HepG2 (cell line): ENCODE measurements around the gene CMTM4. TPM values are rescaled to one million over a fixed set of nuclear protein-coding genes. Genes with fewer than 3 reads are reported as not detected.
A peak's percentile ranks its signal among the peaks of the same experiment; 100 is the strongest.

ENCODE experiments used
- ARNT2 ChIP-seq: sonication (generic); formaldehyde crosslinking; IDR thresholded peaks from 2 replicates; pipeline ENCODE4 v1.8.0; 2022; ENCODE audit warnings: mild to moderate bottlenecking, low read depth, missing genetic modification reagents, moderate library complexity
- ATF1 ChIP-seq: IDR thresholded peaks from 2 replicates; pipeline ENCODE4 v1.6.1; 2016; ENCODE audit warnings: mild to moderate bottlenecking, control low read depth
- EHMT2 ChIP-seq: fragments of 200-600 bp; sonication (generic); IDR thresholded peaks from 2 replicates; pipeline ENCODE4 v1.7.0; 2017; ENCODE audit warnings: antibody characterized with exemption, low read depth, low read length, borderline replicate concordance
- FOXM1 ChIP-seq: sonication (generic); formaldehyde crosslinking; IDR thresholded peaks from 2 replicates; pipeline ENCODE4 v1.5.0; 2020; ENCODE audit warnings: missing genetic modification reagents
- GLI4 ChIP-seq: sonication (generic); formaldehyde crosslinking; IDR thresholded peaks from 2 replicates; pipeline ENCODE4 v1.5.1; 2020; ENCODE audit warnings: missing genetic modification reagents, mild to moderate bottlenecking, moderate library complexity, borderline replicate concordance
- KDM4B ChIP-seq: sonication (generic); formaldehyde crosslinking; IDR thresholded peaks from 2 replicates; pipeline ENCODE4 v1.4.0; 2020; ENCODE audit warnings: missing genetic modification reagents
- MTF2 ChIP-seq: sonication (generic); formaldehyde crosslinking; IDR thresholded peaks from 2 replicates; pipeline ENCODE4 v1.5.0; 2020; ENCODE audit warnings: missing genetic modification reagents, borderline replicate concordance
- MYC ChIP-seq: sonication (generic); formaldehyde crosslinking; IDR thresholded peaks from 2 replicates; pipeline ENCODE4 v1.9.0; 2021; ENCODE audit warnings: missing genetic modification reagents, borderline replicate concordance
- NR1H2 ChIP-seq: sonication (generic); formaldehyde crosslinking; IDR thresholded peaks from 2 replicates; pipeline ENCODE4 v1.8.1; 2022; ENCODE audit warnings: low read depth, missing genetic modification reagents, borderline replicate concordance
- PAWR ChIP-seq: sonication (generic); formaldehyde crosslinking; IDR thresholded peaks from 2 replicates; pipeline ENCODE4 v1.4.0; 2020; ENCODE audit warnings: missing genetic modification reagents, mild to moderate bottlenecking, borderline replicate concordance
- PBX2 ChIP-seq: IDR thresholded peaks from 2 replicates; pipeline ENCODE4 v1.6.1; 2016; ENCODE audit warnings: control low read depth
- RAD21 ChIP-seq: fragments of 450-650 bp; formaldehyde crosslinking; IDR thresholded peaks from 2 replicates; pipeline ENCODE4 v1.5.0; 2020; ENCODE audit warnings: mild to moderate bottlenecking
- SOX5 ChIP-seq: IDR thresholded peaks from 2 replicates; pipeline ENCODE4 v1.6.1; 2016; ENCODE audit warnings: borderline replicate concordance
- ZFP82 ChIP-seq: sonication (generic); formaldehyde crosslinking; IDR thresholded peaks from 2 replicates; pipeline ENCODE4 v1.5.1; 2020; ENCODE audit warnings: mild to moderate bottlenecking, missing genetic modification reagents, borderline replicate concordance
- ZKSCAN5 ChIP-seq: sonication (generic); formaldehyde crosslinking; IDR thresholded peaks from 2 replicates; pipeline ENCODE4 v1.5.1; 2020; ENCODE audit warnings: mild to moderate bottlenecking, missing genetic modification reagents
- ZMYM2 ChIP-seq: sonication (generic); formaldehyde crosslinking; IDR thresholded peaks from 2 replicates; pipeline ENCODE4 v1.8.0; 2022; ENCODE audit warnings: mild to moderate bottlenecking, missing genetic modification reagents
- ZNF431 ChIP-seq: sonication (generic); formaldehyde crosslinking; IDR thresholded peaks from 2 replicates; pipeline ENCODE4 v1.9.0; 2022; ENCODE audit warnings: missing genetic modification reagents, low read depth, mild to moderate bottlenecking, borderline replicate concordance
- ZNF780A ChIP-seq: sonication (generic); formaldehyde crosslinking; IDR thresholded peaks from 2 replicates; pipeline ENCODE4 v1.8.0; 2022; ENCODE audit warnings: mild to moderate bottlenecking, missing genetic modification reagents, moderate library complexity
- polyA plus RNA-seq, 8 experiments: library from polyadenylated mRNA; depleted of rRNA in 3 of 8; stranded (reverse) in 7 of 8; unstranded in 1 of 8; fragments of >200 nt; fragmentation: Illumina TruSeq in 4 of 8; extraction: Trizol in 4 of 8; gene quantifications; 2 replicates each; pipeline versions ENCODE4 v1.2.1 to v1.2.3, GENCODE V29; 2011 to 2016; ENCODE audit warnings: low read depth in 4 of 8, missing spikeins in 1 of 8, mixed read lengths in 1 of 8; ENCODE audit not compliant: insufficient read depth in 1 of 8
- total RNA-seq, 5 experiments: library from RNA; depleted of rRNA; stranded (reverse); fragments of >200 nt; fragmentation: Illumina TruSeq; extraction: Trizol; gene quantifications; 2 replicates each; pipeline ENCODE4 v1.2.3, GENCODE V29; 2016; ENCODE audit warnings: low read depth in 1 of 5
- TF ChIP-seq, protein P1 (sequence below): fragments of 450-650 bp; IDR thresholded peaks from 2 replicates; pipeline ENCODE4 v1.6.1; 2017; ENCODE audit warnings: mild to moderate bottlenecking
- TF ChIP-seq, protein P2 (sequence below), 2 experiments: IDR thresholded peaks; 2 replicates each; pipeline ENCODE4 v1.6.1; 2011 to 2012; ENCODE audit warnings: low read length in 2 of 2, borderline replicate concordance in 1 of 2, low read depth in 1 of 2, mild to moderate bottlenecking in 1 of 2, moderate library complexity in 1 of 2

The CMTM4 gene
- total and polyA plus RNA-seq, 2 of the 13 experiments (the other 11 are each of a cell fraction or from before 2014, with no cell fraction given) = 32.0 to 36.3 TPM

- TF ChIP-seq, protein P1, sequence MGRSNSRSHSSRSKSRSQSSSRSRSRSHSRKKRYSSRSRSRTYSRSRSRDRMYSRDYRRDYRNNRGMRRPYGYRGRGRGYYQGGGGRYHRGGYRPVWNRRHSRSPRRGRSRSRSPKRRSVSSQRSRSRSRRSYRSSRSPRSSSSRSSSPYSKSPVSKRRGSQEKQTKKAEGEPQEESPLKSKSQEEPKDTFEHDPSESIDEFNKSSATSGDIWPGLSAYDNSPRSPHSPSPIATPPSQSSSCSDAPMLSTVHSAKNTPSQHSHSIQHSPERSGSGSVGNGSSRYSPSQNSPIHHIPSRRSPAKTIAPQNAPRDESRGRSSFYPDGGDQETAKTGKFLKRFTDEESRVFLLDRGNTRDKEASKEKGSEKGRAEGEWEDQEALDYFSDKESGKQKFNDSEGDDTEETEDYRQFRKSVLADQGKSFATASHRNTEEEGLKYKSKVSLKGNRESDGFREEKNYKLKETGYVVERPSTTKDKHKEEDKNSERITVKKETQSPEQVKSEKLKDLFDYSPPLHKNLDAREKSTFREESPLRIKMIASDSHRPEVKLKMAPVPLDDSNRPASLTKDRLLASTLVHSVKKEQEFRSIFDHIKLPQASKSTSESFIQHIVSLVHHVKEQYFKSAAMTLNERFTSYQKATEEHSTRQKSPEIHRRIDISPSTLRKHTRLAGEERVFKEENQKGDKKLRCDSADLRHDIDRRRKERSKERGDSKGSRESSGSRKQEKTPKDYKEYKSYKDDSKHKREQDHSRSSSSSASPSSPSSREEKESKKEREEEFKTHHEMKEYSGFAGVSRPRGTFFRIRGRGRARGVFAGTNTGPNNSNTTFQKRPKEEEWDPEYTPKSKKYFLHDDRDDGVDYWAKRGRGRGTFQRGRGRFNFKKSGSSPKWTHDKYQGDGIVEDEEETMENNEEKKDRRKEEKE = no peak
- TF ChIP-seq NR1H2 (CRISPR knock-in tag) (no peak), ATF1 (CRISPR knock-in tag) (no peak), FOXM1 (no peak), EHMT2 (no peak), SOX5 (CRISPR knock-in tag) (no peak), PBX2 (CRISPR knock-in tag) (no peak), ZNF431 (CRISPR knock-in tag) (no peak), PAWR (CRISPR knock-in tag) (no peak), KDM4B (CRISPR knock-in tag) (no peak), ARNT2 (no peak; the same call in 1 of the 2 replicates), ZMYM2 (no peak), MYC (CRISPR knock-in tag) (peak; percentile 10; the same call in 1 of the 2 replicates), GLI4 (CRISPR knock-in tag) (no peak), ZFP82 (0 out of 2 replicates have a peak, but pooled peaks have one; percentile 66), MTF2 (no peak), RAD21 (CRISPR knock-in tag) (peak; percentile 72), ZNF780A (CRISPR knock-in tag) (no peak), ZKSCAN5 (no peak)
- TF ChIP-seq, protein P2, sequence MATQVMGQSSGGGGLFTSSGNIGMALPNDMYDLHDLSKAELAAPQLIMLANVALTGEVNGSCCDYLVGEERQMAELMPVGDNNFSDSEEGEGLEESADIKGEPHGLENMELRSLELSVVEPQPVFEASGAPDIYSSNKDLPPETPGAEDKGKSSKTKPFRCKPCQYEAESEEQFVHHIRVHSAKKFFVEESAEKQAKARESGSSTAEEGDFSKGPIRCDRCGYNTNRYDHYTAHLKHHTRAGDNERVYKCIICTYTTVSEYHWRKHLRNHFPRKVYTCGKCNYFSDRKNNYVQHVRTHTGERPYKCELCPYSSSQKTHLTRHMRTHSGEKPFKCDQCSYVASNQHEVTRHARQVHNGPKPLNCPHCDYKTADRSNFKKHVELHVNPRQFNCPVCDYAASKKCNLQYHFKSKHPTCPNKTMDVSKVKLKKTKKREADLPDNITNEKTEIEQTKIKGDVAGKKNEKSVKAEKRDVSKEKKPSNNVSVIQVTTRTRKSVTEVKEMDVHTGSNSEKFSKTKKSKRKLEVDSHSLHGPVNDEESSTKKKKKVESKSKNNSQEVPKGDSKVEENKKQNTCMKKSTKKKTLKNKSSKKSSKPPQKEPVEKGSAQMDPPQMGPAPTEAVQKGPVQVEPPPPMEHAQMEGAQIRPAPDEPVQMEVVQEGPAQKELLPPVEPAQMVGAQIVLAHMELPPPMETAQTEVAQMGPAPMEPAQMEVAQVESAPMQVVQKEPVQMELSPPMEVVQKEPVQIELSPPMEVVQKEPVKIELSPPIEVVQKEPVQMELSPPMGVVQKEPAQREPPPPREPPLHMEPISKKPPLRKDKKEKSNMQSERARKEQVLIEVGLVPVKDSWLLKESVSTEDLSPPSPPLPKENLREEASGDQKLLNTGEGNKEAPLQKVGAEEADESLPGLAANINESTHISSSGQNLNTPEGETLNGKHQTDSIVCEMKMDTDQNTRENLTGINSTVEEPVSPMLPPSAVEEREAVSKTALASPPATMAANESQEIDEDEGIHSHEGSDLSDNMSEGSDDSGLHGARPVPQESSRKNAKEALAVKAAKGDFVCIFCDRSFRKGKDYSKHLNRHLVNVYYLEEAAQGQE (IDR thresholded peaks at IDR 0.05; ENCODE audit: borderline replicate concordance in 1 of 2, low read depth in 1 of 2, low read length in 2 of 2) = no peak
These were observed 92.0 kb downstream of the CMTM4 start, which contains the start of gene CMTM3 (continued) for GRCh38 chr16:66604376-66605176.
